ENCODE measurements around the gene TAF4B.

TAF4B gene

DNA sequence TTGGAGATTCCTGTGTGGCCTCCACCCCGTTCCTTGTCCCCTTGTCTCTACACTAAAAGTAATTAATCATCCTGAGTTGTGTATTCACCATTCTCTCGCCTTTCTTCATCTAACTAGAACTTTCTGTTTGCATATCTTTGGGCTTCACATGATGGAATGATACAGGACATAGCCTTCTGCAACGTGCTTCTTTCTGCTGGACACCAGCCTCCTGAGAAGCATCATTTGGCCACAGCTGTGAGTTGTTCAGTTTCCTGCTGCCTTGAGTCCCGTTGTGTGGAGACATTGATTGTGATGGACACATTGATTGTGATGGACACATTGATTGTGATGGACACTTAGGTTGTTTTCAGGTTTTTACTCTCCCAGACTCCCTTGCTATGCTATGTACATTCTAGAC is 182.8 kb downstream of the TAF4B start:
- TF ChIP-seq, protein P1, sequence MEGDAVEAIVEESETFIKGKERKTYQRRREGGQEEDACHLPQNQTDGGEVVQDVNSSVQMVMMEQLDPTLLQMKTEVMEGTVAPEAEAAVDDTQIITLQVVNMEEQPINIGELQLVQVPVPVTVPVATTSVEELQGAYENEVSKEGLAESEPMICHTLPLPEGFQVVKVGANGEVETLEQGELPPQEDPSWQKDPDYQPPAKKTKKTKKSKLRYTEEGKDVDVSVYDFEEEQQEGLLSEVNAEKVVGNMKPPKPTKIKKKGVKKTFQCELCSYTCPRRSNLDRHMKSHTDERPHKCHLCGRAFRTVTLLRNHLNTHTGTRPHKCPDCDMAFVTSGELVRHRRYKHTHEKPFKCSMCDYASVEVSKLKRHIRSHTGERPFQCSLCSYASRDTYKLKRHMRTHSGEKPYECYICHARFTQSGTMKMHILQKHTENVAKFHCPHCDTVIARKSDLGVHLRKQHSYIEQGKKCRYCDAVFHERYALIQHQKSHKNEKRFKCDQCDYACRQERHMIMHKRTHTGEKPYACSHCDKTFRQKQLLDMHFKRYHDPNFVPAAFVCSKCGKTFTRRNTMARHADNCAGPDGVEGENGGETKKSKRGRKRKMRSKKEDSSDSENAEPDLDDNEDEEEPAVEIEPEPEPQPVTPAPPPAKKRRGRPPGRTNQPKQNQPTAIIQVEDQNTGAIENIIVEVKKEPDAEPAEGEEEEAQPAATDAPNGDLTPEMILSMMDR (IDR thresholded peaks at IDR 0.05; ENCODE audit: control insufficient read depth, extremely low read depth, insufficient read depth): no peak
- no peak overlapping the region for H3K4me3 ChIP-seq (ENCODE audit: low read depth, low read length)
- no peak for DNase-seq (ENCODE audit: low read depth)

DNA sequence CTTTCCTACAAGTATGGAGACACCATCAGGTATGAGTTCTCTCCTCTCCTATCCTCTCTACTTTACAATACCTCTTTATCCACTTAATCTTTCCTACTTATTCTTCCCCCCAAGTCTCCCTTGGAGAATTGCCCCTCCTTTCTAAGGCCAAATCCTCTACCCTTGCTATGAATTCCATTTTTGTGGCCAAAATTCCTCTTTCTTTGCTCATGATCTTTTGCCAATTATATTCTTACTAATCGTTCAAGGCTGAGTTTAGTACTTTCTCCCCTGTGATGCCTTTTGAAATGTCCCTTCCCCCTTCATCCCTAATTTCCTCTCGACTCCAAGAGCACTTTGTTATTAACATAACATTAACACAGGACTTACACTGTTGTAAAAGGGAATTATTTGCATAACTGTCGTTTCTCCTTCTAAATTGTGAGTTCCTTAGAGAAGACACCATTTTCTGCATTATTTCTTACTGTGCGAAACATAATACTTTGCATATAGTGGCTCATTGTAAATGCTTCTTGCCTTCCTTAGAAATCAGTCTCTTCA is 188.7 kb downstream of the TAF4B start:
- H3K4me3 ChIP-seq (ENCODE audit: low read depth, low read length): no peak overlapping the region
- no peak for DNase-seq (ENCODE audit: low read depth)
- TF ChIP-seq, protein P1 (IDR thresholded peaks at IDR 0.05; ENCODE audit: control insufficient read depth, extremely low read depth, insufficient read depth): no peak

DNA sequence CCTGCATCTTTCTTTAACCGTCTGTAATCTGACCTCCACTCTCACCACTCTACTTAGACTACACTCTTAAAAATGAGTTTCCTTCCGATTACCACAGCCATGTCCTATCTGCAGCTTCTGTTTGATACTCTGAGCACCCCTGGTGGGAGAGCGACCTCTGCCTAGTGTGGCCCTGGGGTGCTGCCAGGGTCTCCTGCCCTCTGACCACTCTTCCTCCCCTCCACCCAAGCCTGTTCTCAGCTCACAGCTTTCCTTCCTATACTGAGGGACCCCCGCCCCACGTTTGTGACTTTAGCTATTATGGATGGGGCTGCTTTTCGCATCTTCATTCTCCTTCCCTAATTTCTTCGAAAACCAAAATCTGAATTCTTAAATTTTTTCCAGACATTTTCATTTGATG is 189.4 kb downstream of the TAF4B start:
- no peak overlapping the region for H3K4me3 ChIP-seq (ENCODE audit: low read depth, low read length)
- no peak for DNase-seq (ENCODE audit: low read depth)
- TF ChIP-seq, protein P1 (IDR thresholded peaks at IDR 0.05; ENCODE audit: control insufficient read depth, extremely low read depth, insufficient read depth): no peak

DNA sequence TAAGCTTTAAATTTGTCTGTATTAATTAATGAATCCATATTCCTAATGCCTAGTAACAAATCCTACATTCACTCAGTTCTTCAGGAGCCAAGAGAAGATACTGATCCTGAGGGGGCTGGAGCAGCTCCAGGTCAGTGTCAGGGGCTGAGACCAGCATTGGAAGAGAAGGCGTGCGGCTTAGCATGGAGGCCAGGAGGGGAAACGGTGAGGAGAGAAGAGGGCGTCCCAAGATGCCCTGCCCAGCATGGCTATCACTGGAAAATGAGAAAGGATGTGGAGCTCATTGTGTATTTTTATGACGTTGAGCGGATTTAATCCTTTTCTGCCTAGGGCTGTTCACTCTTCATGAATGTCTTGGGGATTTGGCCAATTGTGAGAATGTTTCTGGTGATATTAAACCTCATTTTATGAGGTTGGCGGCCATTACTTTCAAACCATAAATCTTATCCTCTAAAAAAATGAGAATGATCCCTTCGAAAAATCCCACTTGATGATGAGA is 190.5 kb downstream of the TAF4B start:
- no peak for DNase-seq (ENCODE audit: low read depth)
- TF ChIP-seq, protein P1 (IDR thresholded peaks at IDR 0.05; ENCODE audit: control insufficient read depth, extremely low read depth, insufficient read depth): no peak

DNA sequence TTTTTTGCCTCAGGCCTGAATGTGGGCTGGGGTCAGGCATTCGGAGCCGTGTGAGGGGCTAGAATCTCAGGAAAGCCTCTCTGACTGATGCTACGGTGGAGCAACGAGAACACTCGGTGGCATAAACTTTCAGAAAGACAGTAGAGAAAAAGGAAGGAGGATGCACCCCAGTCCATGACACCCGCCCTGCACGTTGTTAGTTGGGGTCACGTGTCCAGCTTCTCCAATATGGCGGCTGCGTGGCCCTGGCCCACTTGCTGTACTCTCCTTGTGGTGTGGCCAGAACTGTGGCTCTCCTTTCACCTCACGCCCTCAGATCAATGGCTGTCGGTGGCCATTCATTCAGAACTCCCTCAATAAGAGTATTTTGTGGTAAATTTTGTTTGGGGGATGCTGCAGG is 190.9 kb downstream of the TAF4B start:
- TF ChIP-seq, protein P1 (IDR thresholded peaks at IDR 0.05; ENCODE audit: control insufficient read depth, extremely low read depth, insufficient read depth): no peak
- no peak for DNase-seq (ENCODE audit: low read depth)
- H3K4me3 ChIP-seq (ENCODE audit: low read depth, low read length): no peak overlapping the region

More for the DNA sequence above, 190.5 kb downstream of the TAF4B start:
- H3K4me3 ChIP-seq (ENCODE audit: low read depth, low read length): no peak overlapping the region

DNA sequence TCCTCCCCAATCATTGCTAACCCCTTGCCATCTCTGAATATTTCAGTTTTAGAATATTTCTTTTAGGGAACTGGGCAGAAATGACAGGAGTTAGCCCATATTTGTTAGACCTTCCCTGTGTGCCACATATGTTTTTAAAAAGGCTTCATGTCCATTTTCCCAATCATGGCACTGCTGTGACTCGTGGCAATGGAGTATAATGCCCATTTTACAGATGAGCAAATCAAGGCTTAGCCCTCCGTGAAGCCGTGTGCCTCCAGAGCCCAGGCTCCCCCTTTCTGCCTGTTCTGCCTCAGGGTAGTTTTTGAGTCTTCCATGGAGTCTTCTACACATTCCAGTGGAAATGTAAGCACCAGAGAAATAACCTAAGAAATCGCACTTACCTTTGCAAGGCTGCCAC is 192.0 kb downstream of the TAF4B start:
- no peak for DNase-seq (ENCODE audit: low read depth)
- H3K4me3 ChIP-seq (ENCODE audit: low read depth, low read length): no peak overlapping the region
- TF ChIP-seq, protein P1 (IDR thresholded peaks at IDR 0.05; ENCODE audit: control insufficient read depth, extremely low read depth, insufficient read depth): no peak

DNA sequence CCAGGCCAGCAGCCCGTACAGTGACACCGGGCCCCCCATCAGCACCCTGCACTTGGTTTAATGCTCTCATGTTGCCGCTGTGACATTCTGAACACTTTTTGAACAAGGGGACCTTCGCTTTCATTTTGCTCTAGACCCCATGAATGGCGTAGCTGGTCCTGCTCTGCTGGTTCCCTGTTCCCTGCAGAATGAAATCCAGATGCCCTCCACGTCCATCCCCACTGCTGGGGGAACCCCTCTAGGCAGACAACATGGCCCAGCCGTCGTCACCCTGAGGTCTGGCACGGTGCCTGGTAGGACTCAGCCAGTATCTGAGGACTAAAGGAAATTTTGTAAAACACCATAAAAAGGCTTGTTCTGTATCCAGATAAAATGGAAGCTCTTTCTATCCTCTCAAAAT is 193.5 kb downstream of the TAF4B start:
- no peak overlapping the region for H3K4me3 ChIP-seq (ENCODE audit: low read depth, low read length)
- no peak for DNase-seq (ENCODE audit: low read depth)
- TF ChIP-seq, protein P1 (IDR thresholded peaks at IDR 0.05; ENCODE audit: control insufficient read depth, extremely low read depth, insufficient read depth): no peak

Measured in LNCaP clone FGC (cell line).